ENCODE results near the gene WFDC6.

GRCh38 chr20:45496166-45496565 is 43.1 kb downstream of the WFDC6 start:
- no peak for TF ChIP-seq CTCF (IDR thresholded peaks at IDR 0.05)
- no peak for TF ChIP-seq EZH2 (IDR thresholded peaks at IDR 0.05; ENCODE audit: borderline replicate concordance, insufficient read depth, low read depth, low read length, poor library complexity, severe bottlenecking)

Measured in B cell (primary cell).